SK-N-SH (cell line): ENCODE data around the gene ATP11A. TPM values are rescaled to one million over a fixed set of nuclear protein-coding genes. Genes with fewer than 3 reads are reported as not detected.

Experiments
- CTCF ChIA-PET: fragments of 300-600, 350-600 bp; formaldehyde crosslinking; extraction: SDS; loops from one replicate; lab custom pipeline; 2021; lab: Yijun Ruan, JAX
- POLR2A ChIA-PET: fragments of 350-600 bp; sonication (Branson Sonifier 250); formaldehyde crosslinking; extraction: SDS; loops from one replicate; lab custom pipeline; 2020; ENCODE audit warnings: antibody characterized with exemption, inconsistent platforms; lab: Yijun Ruan, JAX
- DNase-seq: peaks from one replicate; pipeline ENCODE4 v3.0.0; 2012
- H2AFZ ChIP-seq: fragments of 200-600 bp; sonication (generic); 2 replicates; pipeline ENCODE4 v1.8.1; 2016; ENCODE audit warnings: antibody characterized with exemption, mild to moderate bottlenecking, low read depth
- H3F3A ChIP-seq: fragments of 200-600 bp; sonication (generic); replicated peaks from 2 replicates; pipeline ENCODE3; 2016; ENCODE audit warnings: antibody characterized with exemption, mild to moderate bottlenecking; ENCODE audit not compliant: insufficient read depth
- H3K27ac ChIP-seq, 2 experiments: fragments of 200-500 bp in 1 of 2; fragments of 200-600 bp in 1 of 2; sonication (Bioruptor generic) in 1 of 2; sonication (generic), shearing (Covaris generic) in 1 of 2; 2 replicates each; pipeline versions ENCODE4 v1.5.1 to v1.6.1; 2014 to 2016; ENCODE audit warnings: low read depth in 2 of 2, inconsistent platforms in 1 of 2, low read length in 1 of 2, mild to moderate bottlenecking in 1 of 2, mixed read lengths in 1 of 2
- H3K27me3 ChIP-seq: fragments of 200-600 bp; sonication (generic), shearing (Covaris generic); 2 replicates; pipeline ENCODE4 v1.6.1; 2016; ENCODE audit warnings: mixed run types; ENCODE audit not compliant: insufficient read depth
- H3K36me3 ChIP-seq, 2 experiments: fragments of 200-500 bp in 1 of 2; fragments of 200-600 bp in 1 of 2; sonication (Bioruptor generic) in 1 of 2; sonication (generic) in 1 of 2; replicated peaks in 1 of 2; 2 replicates each; pipeline versions ENCODE3 to v1.5.1; 2014 to 2016; ENCODE audit warnings: low read length in 1 of 2, mild to moderate bottlenecking in 1 of 2; ENCODE audit not compliant: insufficient read depth in 2 of 2, control insufficient read depth in 1 of 2
- H3K4me1 ChIP-seq, 2 experiments: fragments of 200-500 bp in 1 of 2; fragments of 200-600 bp in 1 of 2; sonication (Bioruptor generic) in 1 of 2; sonication (generic), shearing (Covaris generic) in 1 of 2; 2 replicates each; pipeline versions ENCODE4 v1.5.1 to v1.6.1; 2014 to 2016; ENCODE audit warnings: low read depth in 1 of 2, low read length in 1 of 2, mixed run types in 1 of 2; ENCODE audit not compliant: insufficient read depth in 2 of 2, control insufficient read depth in 1 of 2
- H3K4me2 ChIP-seq: fragments of 200-600 bp; sonication (generic), shearing (Covaris generic); 2 replicates; pipeline ENCODE4 v1.6.1; 2017; ENCODE audit warnings: mixed run types
- H3K4me3 ChIP-seq, 2 experiments: fragments of 200-500 bp in 1 of 2; fragments of 200-600 bp in 1 of 2; sonication (Bioruptor generic) in 1 of 2; sonication (generic), shearing (Covaris generic) in 1 of 2; 2 replicates each; pipeline versions ENCODE4 v1.5.1 to v1.8.1; 2014 to 2016; ENCODE audit warnings: low read depth in 2 of 2, inconsistent platforms in 1 of 2, low read length in 1 of 2, mild to moderate bottlenecking in 1 of 2, mixed read lengths in 1 of 2, moderate library complexity in 1 of 2
- H3K79me2 ChIP-seq: fragments of 200-600 bp; sonication (generic); 2 replicates; pipeline ENCODE4 v1.8.1; 2017; ENCODE audit warnings: mild to moderate bottlenecking; ENCODE audit not compliant: insufficient read depth
- H3K9ac ChIP-seq: fragments of 200-600 bp; sonication (generic); 2 replicates; pipeline ENCODE4 v1.6.1; 2017; ENCODE audit warnings: mixed run types
- H3K9me2 ChIP-seq: fragments of 200-600 bp; sonication (generic); 2 replicates; pipeline ENCODE4 v1.6.1; 2017; ENCODE audit warnings: mixed run types
- H3K9me3 ChIP-seq: fragments of 200-600 bp; sonication (generic); 2 replicates; pipeline ENCODE4 v1.6.1; 2017; ENCODE audit warnings: mixed run types, mild to moderate bottlenecking, moderate library complexity
- H4K20me1 ChIP-seq: fragments of 200-600 bp; sonication (generic); 2 replicates; pipeline ENCODE4 v1.6.1; 2017; ENCODE audit warnings: mild to moderate bottlenecking, mixed run types; ENCODE audit not compliant: insufficient read depth
- EP300 ChIP-seq, 2 experiments: IDR thresholded peaks; 2 replicates each; pipeline versions ENCODE4 v1.4.0 to v1.6.1; 2012; ENCODE audit warnings: borderline replicate concordance in 1 of 2, low read depth in 1 of 2, low read length in 1 of 2
- EZH2phosphoT487 ChIP-seq: fragments of 200-600 bp; sonication (generic); IDR thresholded peaks from 2 replicates; pipeline ENCODE4 v1.6.1; 2017; ENCODE audit warnings: low read depth, mixed run types, mild to moderate bottlenecking, antibody characterized with exemption, moderate library complexity, borderline replicate concordance
- FOXJ3 ChIP-seq: sonication (generic); formaldehyde crosslinking; IDR thresholded peaks from 2 replicates; pipeline ENCODE4 v1.5.1; 2020; ENCODE audit warnings: mild to moderate bottlenecking, missing genetic modification reagents
- FOXM1 ChIP-seq: IDR thresholded peaks from 2 replicates; pipeline ENCODE4 v1.4.0; 2012; ENCODE audit warnings: low read depth, mild to moderate bottlenecking
- GABPA ChIP-seq: IDR thresholded peaks from 2 replicates; pipeline ENCODE4 v1.4.0; 2012; ENCODE audit warnings: low read depth, mild to moderate bottlenecking
- GATA2 ChIP-seq: sonication (generic); formaldehyde crosslinking; IDR thresholded peaks from 2 replicates; pipeline ENCODE4 v1.5.0; 2020; ENCODE audit warnings: mild to moderate bottlenecking, missing genetic modification reagents
- MXI1 ChIP-seq: IDR thresholded peaks from 2 replicates; pipeline ENCODE4 v1.6.1; 2012; ENCODE audit warnings: mild to moderate bottlenecking, low read depth, low read length, improper control_type of control experiment
- NRF1 ChIP-seq: IDR thresholded peaks from 2 replicates; pipeline ENCODE4 v1.6.1; 2012; ENCODE audit warnings: low read depth, mild to moderate bottlenecking, low read length
- RFX5 ChIP-seq: IDR thresholded peaks from 2 replicates; pipeline ENCODE4 v1.6.1; 2012; ENCODE audit warnings: mild to moderate bottlenecking, improper control_type of control experiment, low read length
- SIN3A ChIP-seq: IDR thresholded peaks from 2 replicates; pipeline ENCODE4 v1.6.1; 2012; ENCODE audit warnings: low read depth, mild to moderate bottlenecking, low read length, moderate library complexity, borderline replicate concordance
- TAF1 ChIP-seq: IDR thresholded peaks from 2 replicates; pipeline ENCODE4 v1.6.1; 2012; ENCODE audit warnings: low read depth, mild to moderate bottlenecking, low read length, moderate library complexity, borderline replicate concordance
- TCF12 ChIP-seq: IDR thresholded peaks from 2 replicates; pipeline ENCODE4 v1.4.0; 2012
- WGBS: methylation state at CpG from one replicate; pipeline ENCODE4 v1.1.6; 2017; ENCODE audit warnings: low lambda C conversion rate; 5-methylcytosine and 5-hydroxymethylcytosine counted together
- polyA plus RNA-seq, 3 experiments: library from polyadenylated mRNA; depleted of rRNA; stranded (reverse); fragments of >200 nt; gene quantifications; 2 replicates each; pipeline ENCODE4 v1.2.3, GENCODE V29; 2012
- TF ChIP-seq, protein P1 (sequence below): IDR thresholded peaks from 2 replicates; pipeline ENCODE4 v1.4.0; 2012; ENCODE audit warnings: low read depth
- TF ChIP-seq, protein P2 (sequence below): fragments of 150-350 bp; IDR thresholded peaks from 2 replicates; pipeline ENCODE4 v1.6.1; 2016; ENCODE audit warnings: mild to moderate bottlenecking, low read depth, low read length
- TF ChIP-seq, protein P3 (sequence below): fragments of 200-600 bp; sonication (generic); IDR thresholded peaks from 2 replicates; pipeline ENCODE4 v1.6.1; 2017; ENCODE audit warnings: antibody characterized with exemption, mild to moderate bottlenecking, moderate library complexity
- TF ChIP-seq, protein P4 (sequence below): IDR thresholded peaks from 2 replicates; pipeline ENCODE4 v1.4.0; 2012; ENCODE audit warnings: low read depth, borderline replicate concordance
- TF ChIP-seq, protein P5 (sequence below): IDR thresholded peaks from 2 replicates; pipeline ENCODE4 v1.4.0; 2012; ENCODE audit warnings: low read depth, borderline replicate concordance

Gene ATP11A
- polyA plus RNA-seq, 1 of the 3 experiments (the other 2 are of a cell fraction): 4.1 TPM

DNA sequence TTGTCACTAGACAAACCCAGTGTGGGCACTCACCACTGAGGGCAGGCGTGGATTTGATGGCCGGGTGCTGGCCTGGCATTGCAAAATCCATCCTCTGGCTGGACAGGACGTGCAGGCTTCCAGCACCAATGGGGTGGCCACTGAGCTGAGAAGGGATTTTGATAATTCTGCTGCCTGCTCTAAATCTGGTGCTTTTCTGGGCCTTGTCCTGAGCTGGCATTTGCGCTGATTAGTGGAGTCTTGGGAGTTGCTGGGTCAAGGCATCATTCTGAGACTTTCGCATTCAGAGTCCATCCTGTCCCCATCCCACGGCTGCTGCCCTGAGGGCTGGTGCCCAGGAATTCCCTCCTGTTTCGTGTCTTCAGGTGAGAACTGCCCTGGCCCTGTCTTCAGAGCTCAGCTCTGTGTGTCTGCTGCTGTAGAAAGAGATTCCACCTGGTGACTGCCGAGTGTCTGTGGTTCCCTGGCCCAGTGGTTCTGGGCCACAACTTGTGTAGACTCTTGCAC is 213.3 kb downstream of the ATP11A start:
- Histone ChIP-seq H3K36me3 (no peaks in the 10 kb centered on the region), H3K4me2 (no peak overlapping the region), H3F3A (no peaks in the 10 kb centered on the region), H3K79me2 (no peaks in the 10 kb centered on the region), H3K27me3 (no peaks in the 10 kb centered on the region; the same call in 1 of the 2 replicates), H3K4me1 (peaks cover 0 to 24% of the 10 kb centered on the region in 2 experiments; a peak in 1 of 4 replicates), H3K9me3 (no peaks in the 10 kb centered on the region), H3K9me2 (no peaks in the 10 kb centered on the region), H3K9ac (no peak overlapping the region), H3K4me3 (no peak overlapping the region), H3K27ac (no peak overlapping the region; a peak in 1 of 4 replicates), H2AFZ (no peak overlapping the region), H4K20me1 (no peaks in the 10 kb centered on the region)
- POLR2A ChIA-PET: no interaction called here
- CTCF ChIA-PET: interaction anchor here (0.8 to 1.3 kb wide), 3 partner anchors 25 to 98 kb away, joined by 3 to 4 read pairs (median 3); no protein-coding TSS in a partner anchor
- no peak for TF ChIP-seq GABPA
- TF ChIP-seq, protein P1, sequence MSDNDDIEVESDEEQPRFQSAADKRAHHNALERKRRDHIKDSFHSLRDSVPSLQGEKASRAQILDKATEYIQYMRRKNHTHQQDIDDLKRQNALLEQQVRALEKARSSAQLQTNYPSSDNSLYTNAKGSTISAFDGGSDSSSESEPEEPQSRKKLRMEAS: no peak
- no peak for TF ChIP-seq TCF12
- no peak for TF ChIP-seq FOXM1
- TF ChIP-seq, protein P2, sequence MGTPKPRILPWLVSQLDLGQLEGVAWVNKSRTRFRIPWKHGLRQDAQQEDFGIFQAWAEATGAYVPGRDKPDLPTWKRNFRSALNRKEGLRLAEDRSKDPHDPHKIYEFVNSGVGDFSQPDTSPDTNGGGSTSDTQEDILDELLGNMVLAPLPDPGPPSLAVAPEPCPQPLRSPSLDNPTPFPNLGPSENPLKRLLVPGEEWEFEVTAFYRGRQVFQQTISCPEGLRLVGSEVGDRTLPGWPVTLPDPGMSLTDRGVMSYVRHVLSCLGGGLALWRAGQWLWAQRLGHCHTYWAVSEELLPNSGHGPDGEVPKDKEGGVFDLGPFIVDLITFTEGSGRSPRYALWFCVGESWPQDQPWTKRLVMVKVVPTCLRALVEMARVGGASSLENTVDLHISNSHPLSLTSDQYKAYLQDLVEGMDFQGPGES: no peak
- DNase-seq: no peak
- WGBS: 53% methylated on average over 6 of the region's 8 CpGs

DNA sequence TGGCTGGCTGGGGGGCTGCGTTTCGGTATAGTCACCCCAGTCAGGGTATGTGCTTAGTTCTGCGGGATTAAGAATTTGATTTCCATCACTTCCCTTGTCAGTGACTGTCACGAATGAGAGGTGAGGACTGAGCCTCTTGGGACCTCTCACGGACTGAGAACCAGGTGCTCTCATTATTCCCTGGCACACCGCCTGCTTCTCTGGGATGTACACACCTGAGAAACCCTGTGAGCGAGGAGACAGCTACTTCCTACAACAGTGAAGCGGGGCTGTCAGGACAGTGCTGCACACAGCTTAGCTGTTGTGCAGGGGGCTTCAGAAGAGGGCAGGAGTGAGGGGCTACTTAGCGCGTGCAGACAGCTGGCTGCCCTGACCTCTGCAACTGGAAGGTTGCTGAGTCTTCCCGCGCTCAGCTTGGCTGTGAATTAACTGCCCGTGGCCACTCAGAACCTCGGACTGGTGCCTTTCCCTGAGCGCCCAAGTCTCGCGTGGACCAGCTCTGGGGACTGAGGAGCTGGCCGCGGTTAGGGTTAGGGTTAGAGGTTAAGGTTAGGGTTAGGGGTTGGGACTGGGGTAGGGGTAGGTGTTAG is 213.9 kb downstream of the ATP11A start:
- no peak overlapping the region for H2AFZ ChIP-seq
- H3K9ac ChIP-seq: no peak overlapping the region
- no peak overlapping the region for H3K4me2 ChIP-seq
- no peaks in the 10 kb centered on the region for H4K20me1 ChIP-seq
- no peaks in the 10 kb centered on the region for H3K79me2 ChIP-seq
- POLR2A ChIA-PET: no interaction called here
- no peaks in the 10 kb centered on the region for H3F3A ChIP-seq
- H3K4me3 ChIP-seq: no peak overlapping the region
- TF ChIP-seq GATA2 (no peak), SIN3A (no peak), FOXJ3 (no peak), NRF1 (no peak), TCF12 (no peak), EZH2phosphoT487 (no peak), TAF1 (no peak), RFX5 (no peak), MXI1 (no peak), EP300 (IDR thresholded peaks at IDR 0.05; ENCODE audit: borderline replicate concordance in 1 of 2, low read depth in 1 of 2, low read length in 1 of 2) (no peak)
- TF ChIP-seq, protein P3, sequence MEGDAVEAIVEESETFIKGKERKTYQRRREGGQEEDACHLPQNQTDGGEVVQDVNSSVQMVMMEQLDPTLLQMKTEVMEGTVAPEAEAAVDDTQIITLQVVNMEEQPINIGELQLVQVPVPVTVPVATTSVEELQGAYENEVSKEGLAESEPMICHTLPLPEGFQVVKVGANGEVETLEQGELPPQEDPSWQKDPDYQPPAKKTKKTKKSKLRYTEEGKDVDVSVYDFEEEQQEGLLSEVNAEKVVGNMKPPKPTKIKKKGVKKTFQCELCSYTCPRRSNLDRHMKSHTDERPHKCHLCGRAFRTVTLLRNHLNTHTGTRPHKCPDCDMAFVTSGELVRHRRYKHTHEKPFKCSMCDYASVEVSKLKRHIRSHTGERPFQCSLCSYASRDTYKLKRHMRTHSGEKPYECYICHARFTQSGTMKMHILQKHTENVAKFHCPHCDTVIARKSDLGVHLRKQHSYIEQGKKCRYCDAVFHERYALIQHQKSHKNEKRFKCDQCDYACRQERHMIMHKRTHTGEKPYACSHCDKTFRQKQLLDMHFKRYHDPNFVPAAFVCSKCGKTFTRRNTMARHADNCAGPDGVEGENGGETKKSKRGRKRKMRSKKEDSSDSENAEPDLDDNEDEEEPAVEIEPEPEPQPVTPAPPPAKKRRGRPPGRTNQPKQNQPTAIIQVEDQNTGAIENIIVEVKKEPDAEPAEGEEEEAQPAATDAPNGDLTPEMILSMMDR: no peak
- TF ChIP-seq, protein P1: no peak
- TF ChIP-seq, protein P4, sequence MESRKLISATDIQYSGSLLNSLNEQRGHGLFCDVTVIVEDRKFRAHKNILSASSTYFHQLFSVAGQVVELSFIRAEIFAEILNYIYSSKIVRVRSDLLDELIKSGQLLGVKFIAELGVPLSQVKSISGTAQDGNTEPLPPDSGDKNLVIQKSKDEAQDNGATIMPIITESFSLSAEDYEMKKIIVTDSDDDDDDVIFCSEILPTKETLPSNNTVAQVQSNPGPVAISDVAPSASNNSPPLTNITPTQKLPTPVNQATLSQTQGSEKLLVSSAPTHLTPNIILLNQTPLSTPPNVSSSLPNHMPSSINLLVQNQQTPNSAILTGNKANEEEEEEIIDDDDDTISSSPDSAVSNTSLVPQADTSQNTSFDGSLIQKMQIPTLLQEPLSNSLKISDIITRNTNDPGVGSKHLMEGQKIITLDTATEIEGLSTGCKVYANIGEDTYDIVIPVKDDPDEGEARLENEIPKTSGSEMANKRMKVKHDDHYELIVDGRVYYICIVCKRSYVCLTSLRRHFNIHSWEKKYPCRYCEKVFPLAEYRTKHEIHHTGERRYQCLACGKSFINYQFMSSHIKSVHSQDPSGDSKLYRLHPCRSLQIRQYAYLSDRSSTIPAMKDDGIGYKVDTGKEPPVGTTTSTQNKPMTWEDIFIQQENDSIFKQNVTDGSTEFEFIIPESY: no peak
- TF ChIP-seq, protein P5, sequence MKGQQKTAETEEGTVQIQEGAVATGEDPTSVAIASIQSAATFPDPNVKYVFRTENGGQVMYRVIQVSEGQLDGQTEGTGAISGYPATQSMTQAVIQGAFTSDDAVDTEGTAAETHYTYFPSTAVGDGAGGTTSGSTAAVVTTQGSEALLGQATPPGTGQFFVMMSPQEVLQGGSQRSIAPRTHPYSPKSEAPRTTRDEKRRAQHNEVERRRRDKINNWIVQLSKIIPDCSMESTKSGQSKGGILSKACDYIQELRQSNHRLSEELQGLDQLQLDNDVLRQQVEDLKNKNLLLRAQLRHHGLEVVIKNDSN: no peak
- TF ChIP-seq, protein P2: no peak
- no peak for DNase-seq
- CTCF ChIA-PET: interaction anchor here (0.8 to 1.3 kb wide), 3 partner anchors 25 to 97 kb away, joined by 3 to 4 read pairs (median 3); no protein-coding TSS in a partner anchor
- no peaks in the 10 kb centered on the region for H3K9me3 ChIP-seq
- H3K4me1 ChIP-seq: peaks cover 0 to 24% of the 10 kb centered on the region in 2 experiments; a peak in 1 of 4 replicates
- 83% methylated on average over 17 of the region's 19 CpGs for WGBS
- no peak overlapping the region for H3K27ac ChIP-seq
- no peaks in the 10 kb centered on the region; the same call in 1 of the 2 replicates for H3K27me3 ChIP-seq
- H3K36me3 ChIP-seq: no peaks in the 10 kb centered on the region
- H3K9me2 ChIP-seq: no peaks in the 10 kb centered on the region
